ENCODE measurements around the gene NMUR1.
A peak's percentile ranks its signal among the peaks of the same experiment; 100 is the strongest.

Gene NMUR1

GRCh38 chr2:231525248-231526163, 4.7 kb downstream of the NMUR1 start:
- no peak for DNase-seq (ENCODE audit: low spot score)

- no peak for DNase-seq (ENCODE audit: low spot score)
These were observed 5.6 kb downstream of the NMUR1 start for GRCh38 chr2:231524477-231525247.

GRCh38 chr2:231523451-231524285, 6.6 kb downstream of the NMUR1 start:
- peak; percentile 35 for DNase-seq (ENCODE audit: low spot score)

DNA sequence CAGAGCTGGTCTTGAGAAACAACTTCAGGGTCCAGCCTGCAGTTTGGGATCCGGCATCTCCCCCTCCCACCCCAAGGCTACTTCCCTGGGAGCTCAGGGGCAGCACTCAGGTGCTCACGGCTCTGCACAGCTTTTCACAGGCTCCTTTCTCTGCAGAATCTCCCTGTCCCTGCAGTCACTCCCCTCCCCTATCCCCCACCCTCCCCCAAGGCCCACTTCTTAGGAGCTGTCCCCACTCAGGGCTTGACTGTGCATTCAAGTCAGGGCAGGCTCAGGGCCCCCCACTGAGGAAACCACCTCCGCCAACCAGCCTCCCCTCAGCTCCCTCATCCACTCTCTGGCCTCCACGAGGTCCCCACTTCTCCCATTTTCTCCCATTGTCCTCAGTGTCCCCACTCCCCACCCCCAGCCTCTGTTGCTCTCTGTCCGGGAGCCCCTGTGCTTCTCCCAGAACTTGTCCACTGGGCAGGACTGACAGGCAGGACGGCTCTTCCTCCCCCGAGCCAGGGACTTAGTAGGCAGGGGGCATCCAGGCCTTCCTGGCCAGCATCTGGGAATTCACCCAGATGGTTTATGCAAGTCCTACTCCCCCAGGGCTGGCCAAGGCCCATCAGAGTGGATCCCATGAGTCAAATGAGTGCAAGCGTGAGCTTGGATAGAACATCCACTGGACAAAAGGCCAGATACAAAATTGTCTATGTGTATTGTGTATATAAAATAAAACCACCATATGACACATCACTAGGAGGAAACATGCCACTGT, 7.6 kb downstream of the NMUR1 start:
- DNase-seq (ENCODE audit: low spot score), result no peak

- DNase-seq (ENCODE audit: low spot score), result no peak
These were observed 8.8 kb downstream of the NMUR1 start for GRCh38 chr2:231521443-231521842.

DNA sequence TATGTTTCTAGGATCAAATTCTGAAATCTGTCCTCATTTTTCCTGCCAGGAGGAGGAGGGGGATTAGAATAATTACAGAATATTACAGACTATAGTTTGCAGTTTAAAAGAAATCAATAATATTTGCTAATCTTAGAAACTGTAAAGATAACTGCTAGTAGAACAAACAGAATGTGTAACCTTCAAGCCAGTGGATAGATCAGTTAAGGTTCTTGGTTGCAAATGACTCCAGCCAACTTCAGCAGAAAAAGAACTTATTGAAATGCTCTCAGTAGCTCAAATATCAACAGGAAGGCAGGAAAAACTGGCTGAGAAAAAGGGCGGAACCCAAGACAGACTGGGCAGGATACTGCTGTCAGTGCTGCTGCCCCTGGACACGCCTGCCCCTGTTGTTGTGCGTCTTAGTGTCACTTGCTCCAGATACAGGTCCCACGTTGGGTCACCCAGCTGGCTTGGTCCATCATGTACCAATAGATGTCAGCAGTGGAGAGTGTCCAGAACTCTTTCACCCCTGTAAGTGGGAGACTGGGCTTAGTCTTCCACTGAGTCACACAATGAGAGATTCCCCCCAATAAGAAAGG, 10.2 kb downstream of the NMUR1 start:
- no peak for DNase-seq (ENCODE audit: low spot score)

- no peak for DNase-seq (ENCODE audit: low spot score)
These were observed 11.5 kb downstream of the NMUR1 start for GRCh38 chr2:231518771-231519170.

DNA sequence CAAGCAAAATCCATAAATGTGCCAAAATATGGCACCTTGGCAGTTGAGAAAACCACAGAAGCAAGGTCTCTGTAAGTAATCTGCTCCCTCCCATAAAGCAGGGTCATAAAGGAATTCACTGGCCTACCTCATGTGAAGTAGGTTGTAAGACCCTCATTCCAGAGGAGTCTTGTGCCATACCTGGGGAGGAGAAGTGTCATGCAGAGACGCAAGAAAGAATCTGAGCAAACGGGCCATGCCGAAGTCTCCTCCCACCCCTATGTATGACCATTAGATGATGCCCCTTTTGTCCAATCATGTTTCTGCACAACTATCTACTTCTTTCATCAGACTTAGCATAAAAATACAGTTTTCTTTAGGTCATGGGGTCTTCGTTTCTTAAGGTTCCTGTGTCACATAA, 14.6 kb downstream of the NMUR1 start:
- DNase-seq (ENCODE audit: low spot score), result no peak

DNA sequence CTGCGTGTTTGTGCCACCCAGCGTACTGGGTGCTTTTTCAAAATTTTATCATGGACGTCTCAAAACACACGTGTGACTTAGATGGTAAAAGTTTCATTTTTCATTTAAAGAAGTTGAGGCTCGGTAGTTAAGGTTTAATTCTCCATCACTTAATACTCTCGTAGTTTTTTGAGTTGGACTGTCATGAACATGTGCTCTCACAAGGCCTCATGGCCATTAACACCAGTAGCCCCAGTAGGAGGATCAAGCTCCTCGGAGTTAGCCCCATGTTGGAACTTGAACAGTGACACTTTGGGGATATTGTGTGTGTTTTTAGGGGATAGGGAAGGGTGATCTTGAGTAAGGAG, 15.3 kb downstream of the NMUR1 start:
- peak; percentile 8 for DNase-seq (ENCODE audit: low spot score)

GRCh38 chr2:231514225-231514950, 15.9 kb downstream of the NMUR1 start:
- DNase-seq (ENCODE audit: low spot score), result peak; percentile 98

GRCh38 chr2:231513746-231514224, 16.5 kb downstream of the NMUR1 start:
- DNase-seq (ENCODE audit: low spot score), result no peak

- no peak for DNase-seq (ENCODE audit: low spot score)
These were observed 18.0 kb downstream of the NMUR1 start for GRCh38 chr2:231512222-231512621.

DNA sequence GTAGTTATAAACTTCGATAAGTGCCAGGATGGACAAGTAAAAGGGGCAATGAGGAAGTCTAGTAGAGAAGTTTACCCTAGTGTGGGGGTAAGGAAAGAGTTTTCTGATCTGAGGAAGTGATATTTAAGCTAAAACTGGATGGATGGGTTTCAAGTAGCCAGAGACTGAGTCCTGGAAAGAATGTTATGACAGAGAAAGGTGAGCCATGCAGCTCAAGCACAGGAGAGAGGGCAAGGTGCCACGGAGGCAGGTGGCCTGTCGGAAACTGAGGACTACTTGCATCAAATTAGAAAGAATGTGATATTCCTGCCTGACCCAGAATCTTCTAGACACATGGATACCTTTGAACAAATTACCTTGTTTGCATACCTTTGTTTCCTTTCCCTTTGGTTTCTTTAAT, 26.5 kb downstream of the NMUR1 start:
- no peak for DNase-seq (ENCODE audit: low spot score)

- no peak for DNase-seq (ENCODE audit: low spot score)
These were observed 27.6 kb downstream of the NMUR1 start for GRCh38 chr2:231502596-231502995.

DNA sequence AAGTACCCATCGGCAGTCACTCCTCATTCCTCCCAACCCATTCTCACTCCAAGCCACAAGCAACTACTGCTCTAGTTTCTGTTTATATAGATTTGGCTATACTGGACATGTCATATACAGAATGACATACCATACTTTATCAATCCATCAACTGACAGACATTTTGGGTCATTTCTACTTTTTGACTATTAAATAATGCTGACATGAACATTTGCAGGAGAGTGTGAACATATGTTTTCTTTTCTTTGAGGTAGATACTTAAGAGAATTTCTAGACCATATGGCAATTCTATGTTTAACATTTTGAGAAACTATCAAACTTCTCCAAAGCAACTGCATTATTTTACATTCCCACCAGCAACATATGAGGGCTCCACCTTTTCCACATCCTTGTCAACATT, 32.6 kb downstream of the NMUR1 start:
- no peak for DNase-seq (ENCODE audit: low spot score)

- DNase-seq (ENCODE audit: low spot score), result no peak
These were observed 35.6 kb downstream of the NMUR1 start for GRCh38 chr2:231494669-231495068.

DNA sequence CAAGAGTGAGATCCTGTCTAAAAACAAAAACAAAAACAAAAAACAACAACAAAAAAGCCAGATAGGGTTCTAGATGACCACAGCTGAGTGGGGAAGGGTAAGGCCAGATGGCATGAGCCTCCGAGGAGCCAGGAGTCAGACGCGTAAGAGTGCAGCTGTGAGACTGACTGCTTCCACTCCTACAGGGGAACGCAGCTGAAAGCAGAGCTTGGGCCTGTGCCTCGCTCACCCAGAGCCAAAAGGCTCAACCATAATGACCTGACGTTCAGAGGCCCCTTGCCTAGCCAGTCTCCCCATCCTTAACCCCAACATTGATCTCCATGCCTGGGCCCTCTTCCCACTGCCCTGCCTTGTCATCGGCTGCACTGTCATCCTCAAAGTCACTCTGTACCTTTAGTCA, 39.4 kb downstream of the NMUR1 start:
- DNase-seq (ENCODE audit: low spot score), result no peak

DNA sequence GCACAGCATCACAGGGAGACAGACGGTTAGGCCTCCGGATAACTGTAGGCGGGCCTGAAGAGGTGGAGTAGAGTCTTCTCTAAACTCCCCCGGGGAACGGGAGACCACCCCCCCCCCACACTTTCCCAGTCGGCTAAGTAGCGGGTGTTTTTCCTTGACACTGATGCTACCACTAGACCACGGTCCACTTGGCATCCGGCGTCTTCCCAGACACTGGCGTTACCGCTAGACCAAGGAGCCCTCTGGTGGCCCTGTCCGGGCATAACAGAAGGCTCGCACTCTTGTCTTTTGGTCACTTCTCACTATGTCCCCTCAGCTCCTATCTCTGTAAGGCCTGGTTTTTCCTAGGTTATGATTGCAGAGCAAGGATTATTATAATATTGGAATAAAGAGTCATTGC, 40.3 kb downstream of the NMUR1 start:
- peak; percentile 22 for DNase-seq (ENCODE audit: low spot score)

DNA sequence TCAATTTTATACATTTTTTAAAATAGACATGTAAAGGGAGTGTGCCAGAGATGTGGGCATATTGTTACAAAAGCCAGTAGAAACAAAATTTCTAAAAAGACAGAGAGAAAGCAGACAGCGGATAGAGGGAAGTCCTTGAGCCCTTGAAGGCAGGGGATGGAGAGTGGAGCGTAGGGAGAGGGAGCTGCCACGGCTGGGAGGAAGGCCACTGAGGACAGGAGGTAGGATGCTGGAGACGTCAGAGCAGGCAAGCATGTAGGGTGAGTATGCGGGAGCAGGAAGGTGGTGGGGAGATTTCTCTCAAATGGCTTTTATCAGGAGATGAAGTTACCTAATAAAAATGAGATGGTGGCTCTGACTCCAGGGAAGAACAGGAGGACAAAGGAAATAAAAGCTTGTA, 41.9 kb downstream of the NMUR1 start:
- DNase-seq (ENCODE audit: low spot score), result no peak

GRCh38 chr2:231486851-231487596, 43.2 kb downstream of the NMUR1 start:
- DNase-seq (ENCODE audit: low spot score), result no peak
